Large intestine (tissue), 3 donors: ENCODE measurements around the gene R3HDML. TPM values are rescaled to one million over a fixed set of nuclear protein-coding genes. Genes with fewer than 3 reads are reported as not detected.

Experiments used
- DNase-seq, 2 donors: peaks; one replicate each; pipeline versions ENCODE4 v3.0.0 to v3.0.0-alpha.2; 2013
- H3K27ac ChIP-seq: one replicate; pipeline ENCODE4 v1.5.1; 2013; ENCODE audit warnings: low read length
- H3K27me3 ChIP-seq: 2 replicates; pipeline ENCODE4 v1.6.1; 2013; ENCODE audit warnings: low read length; ENCODE audit not compliant: control insufficient read depth, insufficient read depth
- H3K36me3 ChIP-seq: 2 replicates; pipeline ENCODE4 v1.6.1; 2013; ENCODE audit warnings: low read length; ENCODE audit not compliant: control insufficient read depth, insufficient read depth
- H3K4me1 ChIP-seq: one replicate; pipeline ENCODE4 v1.6.1; 2013; ENCODE audit warnings: low read length; ENCODE audit not compliant: control insufficient read depth, insufficient read depth
- H3K4me3 ChIP-seq: one replicate; pipeline ENCODE4 v1.5.1; 2013; ENCODE audit warnings: low read length
- H3K9me3 ChIP-seq: one replicate; pipeline ENCODE4 v1.6.1; 2013; ENCODE audit warnings: mild to moderate bottlenecking, low read depth, low read length, moderate library complexity; ENCODE audit not compliant: control insufficient read depth
- WGBS: methylation state at CpG from one replicate; pipeline ENCODE4 v1.1.5; 2013; ENCODE audit warnings: low lambda C conversion rate; ENCODE audit not compliant: insufficient coverage; 5-methylcytosine and 5-hydroxymethylcytosine counted together
- polyA plus RNA-seq: library from polyadenylated mRNA; unstranded; fragments of 120-200 nt; gene quantifications from one replicate; pipeline ENCODE4 v1.2.1, GENCODE V29; 2013

The R3HDML gene
- polyA plus RNA-seq, 1 donor = 0.04 TPM

DNA sequence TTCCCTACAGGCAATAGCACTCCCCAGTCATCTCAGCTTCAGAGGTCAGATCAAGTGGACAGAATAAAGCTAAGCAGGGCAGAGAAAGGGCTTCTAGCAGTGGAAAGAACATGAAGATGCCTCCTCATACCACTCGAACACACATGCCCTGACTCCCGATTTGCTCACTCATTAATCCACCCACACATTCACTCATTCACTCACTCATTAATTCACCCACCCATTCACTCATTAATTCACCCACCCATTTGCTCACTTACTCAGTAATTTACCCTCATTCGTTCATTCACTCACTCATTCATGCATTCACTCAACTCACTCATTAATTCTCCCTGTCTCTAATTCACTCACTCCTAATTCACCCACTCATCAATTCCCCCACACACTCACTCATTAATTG lies 62.6 kb downstream of the R3HDML start:
- 69% methylated on average over 3 of the region's 3 CpGs for WGBS
- Histone ChIP-seq H3K4me3 (no peak overlapping the region), H3K4me1 (peaks cover 37% of the 10 kb centered on the region), H3K9me3 (no peaks in the 10 kb centered on the region), H3K27me3 (no peaks in the 10 kb centered on the region), H3K27ac (peak overlapping the region; percentile 90), H3K36me3 (peaks cover 21% of the 10 kb centered on the region)
- DNase-seq = peak in 1 of 2 donors; percentile 24

GRCh38 chr20:44400671-44400969 lies 63.8 kb downstream of the R3HDML start:
- H3K27me3 ChIP-seq = no peaks in the 10 kb centered on the region
- H3K4me3 ChIP-seq = no peak overlapping the region
- no CpG with 5 or more reads among the region's 5 CpGs for WGBS
- no peaks in the 10 kb centered on the region for H3K9me3 ChIP-seq
- H3K4me1 ChIP-seq = peaks cover 38% of the 10 kb centered on the region
- DNase-seq = no peak
- H3K36me3 ChIP-seq = peaks cover 26% of the 10 kb centered on the region
- H3K27ac ChIP-seq = peak overlapping the region; percentile 90

Other genes with a start within 250 kb of the R3HDML start
- 15.6 TPM for gene JPH2, start 149.9 kb upstream of the R3HDML start, polyA plus RNA-seq
- gene OSER1, start 126.3 kb upstream of the R3HDML start, polyA plus RNA-seq = 43.4 TPM
- 5.4 TPM for gene GDAP1L1, start 89.7 kb upstream of the R3HDML start, polyA plus RNA-seq
- 7.4 TPM for gene FITM2, start 25.8 kb upstream of the R3HDML start, polyA plus RNA-seq
- 259 TPM for gene HNF4A, start 18.7 kb downstream of the R3HDML start, polyA plus RNA-seq
- gene TTPAL, start 138.8 kb downstream of the R3HDML start, polyA plus RNA-seq = 10.0 TPM
- gene SERINC3, start 185.0 kb downstream of the R3HDML start, polyA plus RNA-seq = 69.2 TPM
- 46.5 TPM for gene PKIG, start 245.5 kb downstream of the R3HDML start, polyA plus RNA-seq